Cardiac muscle cell (in vitro differentiated cells and primary cell): Measurements from ENCODE around the gene CERS5. TPM values are rescaled to one million over a fixed set of nuclear protein-coding genes. Genes with fewer than 3 reads are reported as not detected.
"Not testable (repeated sequence)": the region's sequence is repeated elsewhere in the genome, so short reads cannot be mapped to it uniquely, and the experiment has no call there.

Source experiments
- DNase-seq, 2 donors: peaks; one replicate each; pipeline versions ENCODE4 v3.0.0 to v3.0.0-alpha.2; 2010 to 2017; ENCODE audit warnings: low read depth in 1 of 2, low spot score in 1 of 2
- H3K27ac ChIP-seq: fragments of 200-600 bp; sonication (generic); 2 replicates; pipeline ENCODE4 v1.5.1; 2016
- H3K27me3 ChIP-seq: fragments of 200-600 bp; sonication (generic); 2 replicates; pipeline ENCODE4 v1.6.0; 2016; ENCODE audit warnings: control low read depth
- H3K36me3 ChIP-seq: fragments of 200-600 bp; sonication (generic); 2 replicates; pipeline ENCODE4 v1.5.1; 2016; ENCODE audit warnings: control low read depth
- H3K4me1 ChIP-seq: fragments of 200-600 bp; sonication (generic); 2 replicates; pipeline ENCODE4 v1.8.1; 2017; ENCODE audit warnings: low read depth, mild to moderate bottlenecking, mixed run types
- H3K4me3 ChIP-seq: fragments of 200-600 bp; sonication (generic); 2 replicates; pipeline ENCODE4 v1.5.1; 2016; ENCODE audit warnings: mild to moderate bottlenecking
- H3K9me3 ChIP-seq: fragments of 200-600 bp; sonication (generic); 2 replicates; pipeline ENCODE4 v1.5.1; 2017; ENCODE audit warnings: low read depth, mild to moderate bottlenecking, control low read depth
- polyA plus RNA-seq: library from polyadenylated mRNA; unstranded; fragments of >200 nt; fragmentation: Nextera tagmentation; extraction: Ambion mirVana; gene quantifications from 2 replicates; pipeline ENCODE4 v1.2.1, GENCODE V29; 2016
- total RNA-seq: library from RNA; depleted of rRNA; stranded (reverse); fragments of >200 nt; gene quantifications from 2 replicates; pipeline ENCODE4 v1.2.3, GENCODE V29; 2016
- TF ChIP-seq, protein P1 (sequence below): IDR thresholded peaks from 2 replicates; pipeline ENCODE4 v1.5.1; 2012; ENCODE audit warnings: low read depth, mild to moderate bottlenecking, low read length

Gene CERS5
- total and polyA plus RNA-seq, 2 experiments from 2014 or later = 78.4 to 107 TPM

DNA sequence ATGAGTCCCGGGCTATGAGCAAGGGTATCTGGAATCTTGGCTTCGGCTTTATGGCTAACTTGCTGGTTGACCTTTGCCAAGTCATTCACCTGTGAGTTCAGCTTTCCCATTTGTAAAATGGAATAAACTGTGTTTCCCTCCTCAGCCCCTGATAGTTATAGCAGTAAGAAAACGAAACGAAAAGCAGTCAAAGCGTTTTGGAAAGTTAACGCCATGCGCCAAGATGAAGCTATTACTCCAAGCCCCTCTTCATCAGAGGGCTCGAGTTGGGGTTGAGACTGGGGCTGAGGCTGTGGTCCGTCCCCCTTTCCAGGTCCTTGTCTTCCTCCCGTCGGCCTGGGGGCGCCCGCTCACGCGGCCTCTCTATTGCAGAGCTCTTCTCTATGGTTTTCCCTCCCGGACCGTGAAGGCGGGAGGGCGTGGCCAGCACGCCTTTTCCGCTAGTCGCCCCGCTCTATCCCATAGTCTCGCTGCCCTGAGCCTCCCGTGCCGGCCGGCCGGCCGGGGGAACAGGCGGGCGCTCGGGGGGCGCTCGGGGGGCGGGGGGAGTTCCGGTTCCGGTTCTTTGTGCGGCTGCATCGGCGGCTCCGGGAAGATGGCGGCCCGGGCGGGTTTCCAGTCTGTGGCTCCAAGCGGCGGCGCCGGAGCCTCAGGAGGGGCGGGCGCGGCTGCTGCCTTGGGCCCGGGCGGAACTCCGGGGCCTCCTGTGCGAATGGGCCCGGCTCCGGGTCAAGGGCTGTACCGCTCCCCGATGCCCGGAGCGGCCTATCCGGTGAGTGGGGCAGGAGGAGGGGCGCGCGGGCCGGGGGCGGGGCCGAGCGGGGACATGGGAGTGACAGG lies 82.2 kb downstream of the CERS5 start, which contains the start of gene SMARCD1:
Gene SMARCD1, plus strand, starts transcription at position 568 of the 840 bp plus-strand sequence. Its CDS starts 28 bp downstream, at position 596.
- Histone ChIP-seq H3K27me3 (no peaks in the 10 kb centered on the region), H3K27ac (peak within 1 kb of the TSS; percentile 96), H3K9me3 (no peaks in the 10 kb centered on the region), H3K36me3 (peaks cover 20% of the 10 kb centered on the region), H3K4me1 (no peaks in the 10 kb centered on the region), H3K4me3 (peak within 1 kb of the TSS; percentile 93)
- DNase-seq = peak; percentile 95 to 96
- TF ChIP-seq, protein P1, sequence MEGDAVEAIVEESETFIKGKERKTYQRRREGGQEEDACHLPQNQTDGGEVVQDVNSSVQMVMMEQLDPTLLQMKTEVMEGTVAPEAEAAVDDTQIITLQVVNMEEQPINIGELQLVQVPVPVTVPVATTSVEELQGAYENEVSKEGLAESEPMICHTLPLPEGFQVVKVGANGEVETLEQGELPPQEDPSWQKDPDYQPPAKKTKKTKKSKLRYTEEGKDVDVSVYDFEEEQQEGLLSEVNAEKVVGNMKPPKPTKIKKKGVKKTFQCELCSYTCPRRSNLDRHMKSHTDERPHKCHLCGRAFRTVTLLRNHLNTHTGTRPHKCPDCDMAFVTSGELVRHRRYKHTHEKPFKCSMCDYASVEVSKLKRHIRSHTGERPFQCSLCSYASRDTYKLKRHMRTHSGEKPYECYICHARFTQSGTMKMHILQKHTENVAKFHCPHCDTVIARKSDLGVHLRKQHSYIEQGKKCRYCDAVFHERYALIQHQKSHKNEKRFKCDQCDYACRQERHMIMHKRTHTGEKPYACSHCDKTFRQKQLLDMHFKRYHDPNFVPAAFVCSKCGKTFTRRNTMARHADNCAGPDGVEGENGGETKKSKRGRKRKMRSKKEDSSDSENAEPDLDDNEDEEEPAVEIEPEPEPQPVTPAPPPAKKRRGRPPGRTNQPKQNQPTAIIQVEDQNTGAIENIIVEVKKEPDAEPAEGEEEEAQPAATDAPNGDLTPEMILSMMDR = peak; percentile 69

DNA sequence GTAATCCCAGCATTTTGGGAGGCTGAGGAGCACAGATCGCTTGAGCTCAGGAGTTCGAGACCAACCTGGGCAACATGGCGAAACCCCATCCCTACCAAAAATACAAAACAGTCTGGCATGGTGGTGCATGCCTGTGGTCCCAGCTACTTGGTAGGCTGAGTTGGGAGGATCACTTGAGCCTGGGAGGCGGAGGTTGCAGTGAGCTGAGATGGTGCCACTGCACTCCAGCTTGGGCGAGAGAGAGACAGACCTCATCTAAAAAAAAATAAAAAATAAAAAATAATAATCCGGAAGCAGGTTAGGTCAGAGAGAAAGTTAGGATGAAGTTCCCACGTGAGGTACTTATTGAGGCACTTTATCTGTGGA lies 82.8 kb downstream of the CERS5 start:
- Histone ChIP-seq H3K27ac (peak overlapping the region; percentile 96), H3K4me3 (peak overlapping the region; percentile 93)

DNA sequence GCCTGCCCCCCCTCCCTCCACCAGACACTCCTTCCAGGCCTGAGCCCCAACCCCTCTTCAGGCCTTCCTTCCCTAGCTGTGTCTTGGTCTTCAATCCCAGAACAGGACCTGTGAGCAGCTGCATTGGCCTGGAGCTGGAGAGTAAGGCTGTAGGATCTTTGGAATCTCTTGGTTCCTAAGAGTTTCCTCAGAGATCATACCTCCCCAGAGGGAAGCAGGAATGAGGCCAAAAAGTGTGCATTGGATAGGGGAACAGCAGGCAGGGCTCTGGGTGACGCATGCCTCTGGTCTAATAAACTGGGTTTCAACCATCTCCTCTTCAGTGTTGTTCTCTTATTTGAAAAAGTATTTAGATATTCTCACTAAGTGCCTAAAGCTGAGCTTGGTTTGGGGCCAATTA lies 83.9 kb downstream of the CERS5 start:
- H3K9me3 ChIP-seq = no peaks in the 10 kb centered on the region
- no peak overlapping the region for H3K4me3 ChIP-seq
- no peaks in the 10 kb centered on the region for H3K4me1 ChIP-seq
- no peaks in the 10 kb centered on the region for H3K27me3 ChIP-seq
- TF ChIP-seq, protein P1 = no peak
- H3K36me3 ChIP-seq = peaks cover 8% of the 10 kb centered on the region
- H3K27ac ChIP-seq = no peak overlapping the region
- no peak for DNase-seq

More for the DNA sequence above, 82.8 kb downstream of the CERS5 start:
- not testable (repeated sequence) for H3K4me1 ChIP-seq, DNase-seq, H3K9me3 ChIP-seq, H3K27me3 ChIP-seq
- H3K36me3 ChIP-seq = peaks cover 14% of the 10 kb centered on the region

DNA sequence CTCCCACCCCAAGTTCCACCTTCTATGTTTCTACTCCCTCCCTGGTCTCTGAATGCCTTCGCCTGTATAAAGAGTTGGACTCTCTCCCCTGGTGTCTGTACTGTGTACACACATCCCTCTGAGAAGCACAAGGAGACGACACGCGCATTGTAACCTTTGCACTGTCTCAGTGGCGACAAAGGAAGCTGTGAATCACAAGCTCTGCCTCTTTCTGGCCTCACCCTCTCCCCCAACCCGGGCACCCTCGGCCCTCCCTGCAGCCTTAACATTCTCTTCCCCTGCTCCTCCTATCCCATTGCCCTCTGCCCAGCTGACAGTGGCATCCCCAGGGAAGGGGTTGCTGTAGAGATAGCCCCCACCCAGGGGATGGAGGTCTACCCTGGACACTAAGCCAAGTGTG lies 84.5 kb downstream of the CERS5 start:
- TF ChIP-seq, protein P1 = no peak
- Histone ChIP-seq H3K36me3 (peaks cover 8% of the 10 kb centered on the region), H3K27ac (no peak overlapping the region), H3K4me1 (peaks cover 2% of the 10 kb centered on the region), H3K4me3 (no peak overlapping the region), H3K27me3 (no peaks in the 10 kb centered on the region), H3K9me3 (no peaks in the 10 kb centered on the region)
- DNase-seq = no peak

DNA sequence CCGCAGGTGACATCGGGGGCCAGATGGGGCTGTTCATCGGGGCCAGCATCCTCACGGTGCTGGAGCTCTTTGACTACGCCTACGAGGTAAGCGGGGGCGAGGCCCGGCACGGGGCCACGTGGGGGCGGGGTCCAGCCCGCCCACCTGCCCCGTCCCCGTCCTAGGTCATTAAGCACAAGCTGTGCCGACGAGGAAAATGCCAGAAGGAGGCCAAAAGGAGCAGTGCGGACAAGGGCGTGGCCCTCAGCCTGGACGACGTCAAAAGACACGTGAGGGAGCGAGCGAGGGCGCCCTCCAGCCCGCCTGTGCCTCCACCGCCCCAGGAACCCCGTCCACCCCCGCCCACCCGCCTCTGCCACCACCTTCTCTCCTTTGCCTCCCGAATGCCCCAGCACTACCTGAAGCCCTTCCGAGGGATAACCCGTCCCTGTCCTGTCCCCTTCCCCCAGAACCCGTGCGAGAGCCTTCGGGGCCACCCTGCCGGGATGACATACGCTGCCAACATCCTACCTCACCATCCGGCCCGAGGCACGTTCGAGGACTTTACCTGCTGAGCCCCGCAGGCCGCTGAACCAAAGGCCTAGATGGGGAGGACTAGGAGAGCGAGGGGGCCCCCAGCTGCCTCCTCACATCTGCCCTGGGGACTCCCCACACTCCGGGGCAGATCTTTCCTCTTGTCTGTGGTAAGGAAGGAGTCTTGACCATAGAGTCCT lies 85.9 kb downstream of the CERS5 start:
- peaks cover 7% of the 10 kb centered on the region for H3K4me1 ChIP-seq
- no peaks in the 10 kb centered on the region for H3K9me3 ChIP-seq
- H3K27me3 ChIP-seq = no peaks in the 10 kb centered on the region
- no peak overlapping the region for H3K27ac ChIP-seq
- no peak for DNase-seq
- TF ChIP-seq, protein P1 = no peak
- H3K36me3 ChIP-seq = no peaks in the 10 kb centered on the region
- no peak overlapping the region for H3K4me3 ChIP-seq

DNA sequence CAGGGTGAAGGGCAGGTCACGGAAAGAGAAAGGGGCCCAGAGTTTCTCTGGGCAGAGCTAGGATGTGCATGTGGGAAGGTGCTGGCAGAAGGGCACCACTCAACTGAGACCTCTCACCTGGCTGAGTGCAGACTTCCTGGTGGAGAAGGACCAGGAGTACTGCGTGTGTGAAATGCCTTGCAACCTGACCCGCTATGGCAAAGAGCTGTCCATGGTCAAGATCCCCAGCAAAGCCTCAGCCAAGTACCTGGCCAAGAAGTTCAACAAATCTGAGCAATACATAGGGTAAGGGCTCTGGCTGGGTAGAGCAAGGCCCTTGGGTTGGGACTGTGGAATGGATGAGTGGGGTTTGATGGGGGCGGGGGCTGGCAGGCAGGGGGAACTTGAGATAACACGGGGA lies 87.4 kb downstream of the CERS5 start:
- no peaks in the 10 kb centered on the region for H3K27me3 ChIP-seq
- H3K9me3 ChIP-seq = no peaks in the 10 kb centered on the region
- no peak for DNase-seq
- H3K4me1 ChIP-seq = peaks cover 7% of the 10 kb centered on the region
- no peak overlapping the region for H3K27ac ChIP-seq
- TF ChIP-seq, protein P1 = no peak
- no peak overlapping the region for H3K4me3 ChIP-seq
- H3K36me3 ChIP-seq = no peaks in the 10 kb centered on the region
